ENCODE data around the gene TFAP2D.

TFAP2D gene

GRCh38 chr6:50819466-50819903 is 106.2 kb downstream of the TFAP2D start:
- FAIRE-seq, result no peak

GRCh38 chr6:50819904-50820868 is 106.9 kb downstream of the TFAP2D start:
- FAIRE-seq, result no peak

- FAIRE-seq, result no peak
Observed at GRCh38 chr6:50820869-50821264, 107.5 kb downstream of the TFAP2D start.

GRCh38 chr6:50821441-50822077 is 108.2 kb downstream of the TFAP2D start:
- no peak for FAIRE-seq

GRCh38 chr6:50822078-50822476 is 108.8 kb downstream of the TFAP2D start:
- no peak for FAIRE-seq

Measured in colon (tissue), 2 donors.